CD4-positive, alpha-beta T cell (primary cell): ENCODE results near the gene ASB7. TPM values are rescaled to one million over a fixed set of nuclear protein-coding genes. Genes with fewer than 3 reads are reported as not detected.

Experiments
- ATAC-seq: fragments of 200-7000 bp; cut with Tn5 transposase; one replicate; pipeline ENCODE4 v1.10.0; 2022; ENCODE audit warnings: mild to moderate bottlenecking; ENCODE audit not compliant: poor library complexity
- CTCF ChIA-PET: fragments of 350-600 bp; sonication (Branson Sonifier 250); formaldehyde crosslinking; loops from one replicate; lab custom pipeline; 2021; ENCODE audit warnings: antibody characterized with exemption, inconsistent platforms; lab: Charles Lee
- POLR2A ChIA-PET: fragments of 350-600 bp; sonication (Branson Sonifier 250); formaldehyde crosslinking; loops from one replicate; lab custom pipeline; 2021; ENCODE audit warnings: antibody characterized with exemption, inconsistent platforms; lab: Charles Lee
- DNase-seq, 14 experiments: peaks; one replicate each; pipeline ENCODE4 v3.0.0-alpha.2; 2013 to 2020; ENCODE audit warnings: mixed read lengths in 2 of 14
- H3K27ac ChIP-seq, 2 donors: one replicate each; pipeline versions ENCODE4 v1.5.1 to v1.7.0; 2013; ENCODE audit warnings: low read length in 2 of 2, low read depth in 1 of 2, mild to moderate bottlenecking in 1 of 2
- H3K27me3 ChIP-seq, 2 experiments: 1 replicate in 1 of 2; 2 replicates in 1 of 2; pipeline versions ENCODE4 v1.6.1 to v1.7.0; 2013; ENCODE audit warnings: low read length in 2 of 2, control low read depth in 1 of 2, mild to moderate bottlenecking in 1 of 2, moderate library complexity in 1 of 2; ENCODE audit not compliant: insufficient read depth in 2 of 2, control insufficient read depth in 1 of 2
- H3K36me3 ChIP-seq: one replicate; pipeline ENCODE4 v1.6.1; 2013; ENCODE audit warnings: low read length, control low read depth; ENCODE audit not compliant: insufficient read depth
- H3K4me1 ChIP-seq: one replicate; pipeline ENCODE4 v1.6.1; 2013; ENCODE audit warnings: low read length, control low read depth; ENCODE audit not compliant: insufficient read depth
- H3K4me3 ChIP-seq: one replicate; pipeline ENCODE4 v1.5.1; 2013; ENCODE audit warnings: mild to moderate bottlenecking, low read length, moderate library complexity
- H3K9me3 ChIP-seq, 2 experiments: 1 replicate in 1 of 2; 2 replicates in 1 of 2; pipeline versions ENCODE4 v1.6.1 to v1.7.0; 2013; ENCODE audit warnings: low read length in 2 of 2, mild to moderate bottlenecking in 2 of 2, control low read depth in 1 of 2, moderate library complexity in 1 of 2; ENCODE audit not compliant: control insufficient read depth in 1 of 2, insufficient read depth in 1 of 2
- H3K27ac Mint-ChIP-seq: one replicate; pipeline ENCODE4 v1.8.0; 2020; ENCODE audit warnings: mixed read lengths
- H3K27me3 Mint-ChIP-seq: one replicate; pipeline ENCODE4 v1.8.0; 2021; ENCODE audit warnings: mixed read lengths
- H3K36me3 Mint-ChIP-seq: one replicate; pipeline ENCODE4 v1.8.0; 2021; ENCODE audit warnings: low read depth, mixed read lengths
- H3K4me1 Mint-ChIP-seq: one replicate; pipeline ENCODE4 v1.8.0; 2021; ENCODE audit warnings: low read depth, mixed read lengths
- H3K4me3 Mint-ChIP-seq: one replicate; pipeline ENCODE4 v1.8.0; 2020; ENCODE audit warnings: mild to moderate bottlenecking, mixed read lengths
- H3K9me3 Mint-ChIP-seq: one replicate; pipeline ENCODE4 v1.8.0; 2020; ENCODE audit warnings: mixed read lengths
- CTCF ChIP-seq: fragments of 200-600 bp; IDR thresholded peaks from one replicate; pipeline ENCODE4 v1.8.0; 2022; ENCODE audit warnings: antibody characterized with exemption, mild to moderate bottlenecking
- intact Hi-C, 2 experiments: fragments of 100-400 bp; cut with DNase I in 1 of 2; cut with micrococcal nuclease in 1 of 2; formaldehyde crosslinking; loops; one replicate each; pipeline versions ENCODE4 v1.15.1 to v1.9.0; 2023 to 2025; cut with DNase I, micrococcal nuclease
- total RNA-seq, 174 experiments: library from RNA in 2 of 174; stranded (reverse) in 2 of 174; gene quantifications; one replicate each; pipeline ENCODE4 v1.2.3 and lab custom pipeline; 2021 to 2026

The ASB7 gene
- total RNA-seq, 2 experiments from 2014 or later = 14.9 to 16.7 TPM

- peak overlapping the region; percentile 13 to 18 for H3K27ac ChIP-seq
- no peaks in the 10 kb centered on the region for H3K9me3 ChIP-seq
- intact Hi-C loops = loop anchor here (2.0 to 5.0 kb wide), 3 partner anchors 220 to 644 kb away; no protein-coding TSS in a partner anchor
- Mint-ChIP-seq H3K36me3 (peaks cover 82% of the 10 kb centered on the region), H3K9me3 (no peaks in the 10 kb centered on the region), H3K27me3 (no peaks in the 10 kb centered on the region), H3K4me3 (peak overlapping the region; percentile 22), H3K4me1 (peaks cover 52% of the 10 kb centered on the region), H3K27ac (peak overlapping the region; percentile 74)
- H3K36me3 ChIP-seq = peaks cover 48% of the 10 kb centered on the region
- ATAC-seq (no peak), DNase-seq (peak in 1 of 14 experiments; percentile 21)
- POLR2A ChIA-PET = interaction anchor here (0.7 to 4.1 kb wide), 4 partner anchors 26 to 229 kb away, joined by 3 to 44 read pairs (median 29); partner anchors contain the start of genes ADAMTS17, ASB7 and LINS1
- H3K4me1 ChIP-seq = peaks cover 19% of the 10 kb centered on the region
- H3K27me3 ChIP-seq = no peaks in the 10 kb centered on the region
- CTCF ChIA-PET = interaction anchor here (0.7 to 3.4 kb wide), 3 partner anchors 10 to 642 kb away, joined by 3 to 19 read pairs (median 3); no protein-coding TSS in a partner anchor
- no peak for TF ChIP-seq CTCF
- no peak overlapping the region for H3K4me3 ChIP-seq
These were observed 31.6 kb upstream of the ASB7 start for GRCh38 chr15:100570735-100571313.

GRCh38 chr15:100571592-100572167, 30.7 kb upstream of the ASB7 start:
- Mint-ChIP-seq H3K4me1 (peaks cover 57% of the 10 kb centered on the region), H3K36me3 (peaks cover 85% of the 10 kb centered on the region), H3K4me3 (peak overlapping the region; percentile 22), H3K9me3 (no peaks in the 10 kb centered on the region), H3K27ac (peak overlapping the region; percentile 74), H3K27me3 (no peaks in the 10 kb centered on the region)
- Histone ChIP-seq H3K4me1 (peaks cover 19% of the 10 kb centered on the region), H3K27me3 (no peaks in the 10 kb centered on the region), H3K9me3 (no peaks in the 10 kb centered on the region), H3K36me3 (peaks cover 48% of the 10 kb centered on the region), H3K4me3 (peak overlapping the region; percentile 12), H3K27ac (peak overlapping the region; percentile 13 to 18)
- DNase-seq (peak in 6 of 14 experiments; percentile 7 to 39 (median 21)), ATAC-seq (peak; percentile 26)
- no peak for TF ChIP-seq CTCF
- ChIA-PET POLR2A (interaction anchor here (0.9 to 4.1 kb wide), 8 partner anchors 15 to 241 kb away, joined by 3 to 44 read pairs (median 8); partner anchors contain the start of genes ADAMTS17, ASB7 and LINS1), CTCF (interaction anchor here (0.7 to 3.4 kb wide), 9 partner anchors 9 to 643 kb away, joined by 3 to 19 read pairs (median 5); no protein-coding TSS in a partner anchor)
- intact Hi-C loops = loop anchor here (1.0 to 5.0 kb wide), 6 partner anchors 31 to 644 kb away; partner anchors contain the start of genes ASB7 (in 2 of the 2) and LINS1 (in 2 of the 2)

- Mint-ChIP-seq H3K9me3 (no peaks in the 10 kb centered on the region), H3K4me1 (peaks cover 62% of the 10 kb centered on the region), H3K27ac (peak overlapping the region; percentile 74), H3K27me3 (no peaks in the 10 kb centered on the region), H3K4me3 (peak overlapping the region; percentile 22), H3K36me3 (peaks cover 90% of the 10 kb centered on the region)
- peak overlapping the region; percentile 12 for H3K4me3 ChIP-seq
- no peaks in the 10 kb centered on the region for H3K27me3 ChIP-seq
- no peaks in the 10 kb centered on the region for H3K9me3 ChIP-seq
- intact Hi-C loops = loop anchor here (1.0 to 5.0 kb wide), 4 partner anchors 30 to 645 kb away; partner anchors contain the start of genes ASB7 (in 2 of the 2) and LINS1 (in 2 of the 2)
- peak overlapping the region in 1 of 2 donors; percentile 18 for H3K27ac ChIP-seq
- ATAC-seq = peak; percentile 68
- POLR2A ChIA-PET = interaction anchor here (0.9 to 4.1 kb wide), 8 partner anchors 14 to 242 kb away, joined by 3 to 44 read pairs (median 8); partner anchors contain the start of genes ADAMTS17, ASB7 and LINS1
- H3K4me1 ChIP-seq = peaks cover 19% of the 10 kb centered on the region
- TF ChIP-seq CTCF = peak; percentile 77
- CTCF ChIA-PET = interaction anchor here (0.7 to 3.4 kb wide), 11 partner anchors 9 to 643 kb away, joined by 3 to 19 read pairs (median 5); partner anchors contain the start of genes ASB7 and LINS1
- peaks cover 48% of the 10 kb centered on the region for H3K36me3 ChIP-seq
- DNase-seq = peak in 3 of 14 experiments; percentile 41 to 58 (median 53)
These were observed 29.9 kb upstream of the ASB7 start for GRCh38 chr15:100572362-100572983.
